GM18499 (cell line): Measurements from ENCODE around the gene CCL26.

Source experiments
- ATAC-seq: cut with Tn5 transposase; IDR thresholded peaks from one replicate; pipeline ENCODE4 v1.9.1; 2021; ENCODE audit warnings: moderate number of reproducible peaks; ENCODE audit not compliant: insufficient read depth, unreplicated experiment

CCL26 gene, protein sequence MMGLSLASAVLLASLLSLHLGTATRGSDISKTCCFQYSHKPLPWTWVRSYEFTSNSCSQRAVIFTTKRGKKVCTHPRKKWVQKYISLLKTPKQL

DNA sequence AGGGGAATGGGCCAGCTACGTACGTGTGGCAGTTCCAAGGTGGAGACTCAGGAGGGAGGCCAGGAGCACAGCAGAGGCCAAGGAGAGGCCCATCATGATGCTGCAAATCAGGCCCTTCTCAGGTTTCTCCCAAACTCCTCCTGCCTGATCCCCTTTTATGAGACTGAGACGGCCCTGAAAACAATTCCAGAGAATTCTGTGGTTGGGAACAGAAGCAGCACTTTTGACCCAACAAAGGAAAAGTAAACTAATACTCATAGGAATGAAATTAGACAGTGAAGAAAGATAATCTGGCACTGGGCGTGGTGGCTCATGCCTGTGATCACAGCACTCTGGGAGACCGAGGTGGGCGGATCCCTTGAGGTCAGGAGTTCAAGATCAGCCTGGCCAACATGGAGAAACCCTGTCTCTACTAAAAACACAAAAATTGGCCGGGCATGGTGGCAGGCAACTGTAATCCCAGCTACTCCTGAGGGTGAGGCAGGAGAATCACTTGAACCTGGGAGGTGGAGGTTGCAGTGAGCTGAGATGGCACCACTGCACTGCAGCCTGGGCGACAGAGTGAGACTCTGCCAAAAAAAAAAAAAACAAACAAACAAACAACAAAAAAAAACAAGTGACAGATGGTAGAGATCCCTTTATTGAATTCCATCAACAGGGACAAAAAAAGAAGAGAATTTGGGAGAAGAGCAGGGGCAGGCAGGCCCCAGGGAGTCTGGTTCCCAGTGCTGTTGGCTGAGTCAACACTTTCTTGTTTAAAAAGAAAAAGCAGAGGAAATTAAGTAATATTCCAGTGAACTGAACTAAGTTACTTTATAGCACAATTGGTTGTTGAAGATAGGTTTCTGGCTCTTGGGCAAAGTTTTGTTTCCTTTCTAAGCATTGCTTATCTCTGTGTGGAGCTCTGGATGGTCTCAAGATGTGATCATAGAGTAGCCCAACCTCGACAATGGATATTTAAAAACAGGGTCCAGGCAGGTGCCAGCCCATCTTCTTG, at the start of gene CCL26:
CCL26 (minus strand) TSS at position 131 of the 997 bp plus-strand sequence; CDS start at position 96, 35 bp downstream.
- ATAC-seq = no peak

DNA sequence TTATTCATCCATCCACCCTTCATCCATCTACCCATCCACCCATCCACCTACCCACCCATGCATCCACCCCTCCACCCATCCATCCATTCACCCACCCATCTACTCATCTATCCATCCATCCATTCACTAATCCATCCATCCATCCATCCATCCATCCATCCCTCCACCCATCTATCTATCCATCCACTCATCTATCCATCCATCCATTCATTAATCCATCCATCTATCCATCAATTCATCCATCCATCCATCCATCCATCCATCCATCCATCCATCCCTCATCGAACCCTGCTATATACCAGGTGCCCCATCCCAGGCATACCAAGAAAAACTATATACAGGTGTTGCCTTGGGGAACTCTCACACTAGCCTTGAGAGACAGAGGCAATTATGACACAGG, 48.7 kb upstream of the CCL26 start:
- ATAC-seq = no peak

DNA sequence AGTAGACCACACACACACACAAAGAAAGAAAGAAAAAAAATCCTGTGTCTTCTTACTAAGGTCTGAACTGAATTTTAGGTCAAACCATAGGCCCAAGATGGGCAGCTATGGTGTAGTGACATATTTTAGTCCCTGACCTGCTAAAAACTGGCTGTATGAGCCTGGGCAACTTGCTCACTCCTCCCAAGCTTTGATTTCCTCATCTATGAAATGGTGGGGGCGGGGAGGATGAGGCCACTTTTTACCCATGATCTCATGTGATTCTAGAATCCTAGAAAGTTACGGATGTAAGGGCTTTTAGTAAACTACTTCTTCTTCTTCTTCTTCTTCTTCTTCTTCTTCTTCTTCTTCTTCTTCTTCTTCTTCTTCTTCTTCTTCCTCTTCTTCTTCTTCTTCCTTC, 47.7 kb upstream of the CCL26 start:
- no peak for ATAC-seq

DNA sequence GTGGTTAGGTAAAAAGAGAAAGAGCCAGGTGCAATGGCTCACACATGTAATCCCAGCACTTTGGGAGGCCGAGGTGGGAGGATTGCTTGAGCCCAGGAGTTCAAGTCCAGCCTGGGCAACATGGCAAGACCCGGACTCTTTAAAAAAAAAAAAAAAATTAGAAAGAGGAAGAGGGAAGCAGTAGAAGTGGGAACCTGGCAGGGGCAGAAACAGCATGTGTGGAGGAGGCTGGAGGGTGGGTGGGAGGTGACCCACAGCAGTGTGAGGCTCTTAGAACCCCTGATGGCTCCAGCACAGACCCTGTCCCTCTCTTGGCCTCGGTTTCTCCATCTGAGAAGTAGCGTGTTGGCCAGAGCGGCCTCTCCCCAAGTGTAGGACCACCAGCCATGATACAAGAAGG, 46.5 kb upstream of the CCL26 start:
- no peak for ATAC-seq

DNA sequence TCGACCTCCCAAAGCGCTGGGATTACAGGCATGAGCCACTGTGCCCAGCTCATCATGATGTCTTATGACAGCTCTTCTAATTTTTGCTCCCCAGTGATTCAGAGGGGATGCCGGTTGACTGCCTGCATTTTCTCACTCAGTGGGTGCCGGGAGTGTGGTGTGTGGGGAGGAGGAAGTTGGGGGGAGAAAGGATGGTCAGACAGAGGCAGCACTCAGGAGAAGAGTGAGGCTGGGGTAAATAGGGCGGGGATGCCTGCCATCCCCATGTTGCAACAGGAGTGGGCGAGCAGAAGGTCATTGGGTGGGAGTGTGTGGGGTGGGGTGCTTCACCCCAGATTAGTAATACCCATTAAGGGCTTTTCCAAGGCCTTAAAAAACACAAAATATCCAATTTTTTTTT, 45.1 kb upstream of the CCL26 start:
- no peak for ATAC-seq

DNA sequence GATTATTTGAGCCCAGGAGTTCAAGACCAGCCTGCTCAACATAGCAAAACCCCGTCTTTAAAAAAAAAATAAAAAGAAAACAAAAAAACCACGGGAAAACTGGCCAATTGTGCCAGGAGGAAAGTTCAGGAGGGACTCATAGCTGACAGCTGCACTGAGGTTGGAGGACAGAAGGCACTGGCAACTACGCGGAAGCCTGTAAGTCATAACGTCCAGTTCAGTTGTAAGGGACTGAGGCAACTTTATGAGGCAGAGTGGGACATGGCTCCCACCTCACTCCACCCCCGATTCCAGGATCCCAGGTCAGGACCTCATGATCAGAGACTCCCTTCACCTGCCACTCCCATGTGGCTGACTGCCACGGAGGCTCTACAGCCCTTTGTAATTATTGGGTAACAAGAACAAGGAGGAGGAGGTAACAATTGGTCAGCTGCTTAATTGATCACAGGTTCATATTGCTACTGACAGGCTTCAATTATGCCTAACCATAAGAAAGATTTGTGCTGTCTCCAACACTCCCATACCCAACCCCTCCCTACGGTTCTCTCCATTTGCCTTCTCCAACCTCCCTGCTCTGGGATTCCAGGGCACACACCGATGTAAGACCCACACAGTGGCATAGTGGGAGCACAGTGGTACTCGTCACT, 43.5 kb upstream of the CCL26 start:
- no peak for ATAC-seq

DNA sequence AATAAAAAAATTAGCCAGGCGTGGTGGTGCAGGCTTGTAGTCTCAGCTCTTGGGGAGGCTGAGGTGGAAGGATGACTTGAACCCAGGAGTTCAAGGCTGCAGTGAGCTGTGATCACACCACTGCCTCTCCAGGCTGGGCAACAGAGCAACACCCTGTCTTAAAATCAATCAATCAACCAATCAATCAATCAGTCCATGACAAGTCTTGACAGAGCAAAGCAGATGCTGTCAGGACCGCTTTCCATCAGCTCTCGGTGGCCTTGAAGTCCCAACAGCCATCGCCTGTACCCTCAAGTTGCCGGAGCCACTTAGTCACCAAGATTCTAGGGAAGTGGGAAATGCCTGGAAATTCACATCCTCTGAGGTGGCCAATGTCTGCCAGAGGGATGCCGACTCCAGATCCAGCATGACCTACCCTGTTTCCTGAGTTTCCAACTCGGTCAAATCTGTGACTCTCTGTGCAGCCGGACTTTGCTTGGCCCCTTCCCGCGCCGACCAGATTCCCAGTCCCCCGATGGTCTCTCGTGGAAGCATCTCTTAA, 42.5 kb upstream of the CCL26 start:
- no peak for ATAC-seq

DNA sequence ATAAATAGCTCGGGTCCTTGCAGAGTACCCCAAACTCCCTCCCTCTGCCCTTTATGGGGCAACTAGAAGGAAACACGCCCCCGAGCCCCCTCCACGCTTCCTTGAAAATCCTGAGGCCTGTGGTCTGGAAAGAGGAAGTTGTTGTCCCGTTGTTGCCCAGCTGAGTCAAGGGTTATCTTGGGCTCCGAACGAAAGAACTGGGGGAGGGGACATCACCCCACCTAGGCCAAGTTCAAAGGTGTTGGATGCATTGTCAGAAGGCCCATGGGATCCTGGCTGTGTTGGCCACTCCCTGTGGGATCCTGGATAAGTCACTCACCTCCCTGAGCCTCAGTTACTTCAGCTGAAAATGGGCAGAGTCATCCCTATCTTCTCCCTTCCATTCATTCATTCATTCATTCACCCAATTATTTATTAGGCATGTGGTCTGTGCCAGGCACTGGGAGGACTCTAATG, 41.8 kb upstream of the CCL26 start, which contains the start of gene CCL24:
CCL24 (minus strand) TSS at position 26 of the 456 bp plus-strand sequence. CDS start 91 bp downstream, outside the sequence.
- ATAC-seq = no peak

DNA sequence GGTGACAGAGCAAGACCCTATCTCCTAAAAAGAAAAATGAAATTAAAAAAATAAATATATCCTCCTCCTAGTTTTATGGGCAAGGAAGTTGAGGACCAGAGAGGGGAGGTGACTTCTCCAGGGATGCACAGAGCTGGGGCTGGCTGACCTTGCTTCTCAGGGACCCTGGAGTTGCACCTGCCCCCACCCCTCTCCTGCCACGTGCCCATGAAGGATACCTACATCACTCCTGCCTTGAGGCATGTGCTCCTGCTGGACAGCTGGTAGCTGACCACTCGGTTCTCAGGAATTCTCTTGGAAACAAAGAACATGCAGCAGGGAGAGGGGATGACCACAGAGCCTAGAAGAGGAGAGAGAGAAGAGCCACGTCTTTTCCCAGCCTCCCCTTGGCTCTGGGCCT, 41.1 kb upstream of the CCL26 start:
- no peak for ATAC-seq

DNA sequence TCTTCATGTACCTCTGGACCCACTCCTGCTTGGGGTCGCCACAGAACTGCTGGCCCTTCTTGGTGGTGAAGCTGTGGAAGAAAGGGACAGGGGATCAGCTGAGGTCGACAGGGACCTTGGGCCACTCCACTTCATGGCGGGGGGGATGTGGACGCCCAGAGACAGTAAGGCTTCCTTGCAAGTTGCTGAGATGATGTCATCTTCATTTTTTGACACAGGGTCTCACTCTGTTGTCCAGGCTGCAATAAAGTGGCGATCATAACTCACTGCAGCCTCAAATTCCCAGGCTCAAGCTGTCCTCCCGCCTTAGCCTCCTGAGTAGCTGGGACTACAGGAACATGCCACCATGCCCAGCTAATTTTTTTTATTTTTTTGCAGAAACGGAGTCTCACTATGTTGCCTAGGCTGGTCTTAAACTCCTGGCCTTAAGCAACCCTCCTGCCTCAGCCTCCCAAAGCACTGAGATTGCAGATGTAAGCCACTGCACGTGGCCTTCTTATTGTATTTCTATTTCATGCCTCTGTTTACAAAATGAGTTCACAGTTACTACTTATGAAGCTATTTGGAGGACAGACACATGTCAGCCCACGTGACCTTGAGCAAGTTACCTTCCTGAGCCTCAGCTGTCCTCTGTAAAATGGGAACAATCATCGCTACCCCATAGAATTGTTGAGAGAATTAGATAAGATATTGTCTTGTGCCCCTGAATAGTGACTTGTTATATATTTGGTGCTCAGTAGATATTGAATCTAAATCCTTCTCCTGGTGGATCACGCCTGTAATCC, 40.1 kb upstream of the CCL26 start:
- no peak for ATAC-seq

DNA sequence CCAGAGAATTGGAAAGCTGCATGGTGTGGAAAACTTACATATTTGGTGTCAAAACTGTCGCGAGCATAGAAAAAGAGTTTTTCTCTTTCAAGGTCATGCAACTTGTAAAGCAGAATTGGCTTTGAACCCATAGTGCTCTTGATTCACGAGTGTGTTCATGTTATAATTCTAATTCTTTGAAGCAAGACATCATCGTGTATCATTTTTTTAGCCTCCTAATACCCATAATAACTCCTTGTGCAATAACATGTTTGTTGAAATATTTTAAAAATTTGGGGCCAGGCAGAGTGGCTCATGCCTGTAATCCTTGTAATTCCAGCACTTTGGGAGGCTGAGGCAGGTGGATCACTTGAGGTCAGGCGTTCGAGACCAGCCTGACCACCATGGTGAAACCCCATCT, 37.4 kb upstream of the CCL26 start:
- no peak for ATAC-seq

DNA sequence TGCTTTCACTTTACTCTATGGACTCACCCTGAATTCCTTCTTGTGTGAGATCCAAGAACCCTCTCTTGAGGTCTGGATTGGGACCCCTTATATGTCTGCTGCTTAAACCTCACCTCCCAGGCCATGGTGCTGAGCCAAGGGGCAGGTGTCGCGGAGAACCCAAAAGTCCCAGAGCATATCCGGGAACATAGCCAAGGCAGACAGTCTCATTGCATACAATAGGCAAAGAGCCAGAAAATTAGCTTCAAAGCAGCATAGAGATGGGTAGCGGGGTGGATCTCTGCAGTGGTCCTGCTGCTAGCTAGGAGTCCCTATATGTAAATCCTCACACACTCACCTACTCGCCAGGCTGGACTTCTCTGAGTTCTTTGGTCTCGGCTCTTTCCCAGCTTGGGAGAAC, 36.1 kb upstream of the CCL26 start:
- no peak for ATAC-seq

DNA sequence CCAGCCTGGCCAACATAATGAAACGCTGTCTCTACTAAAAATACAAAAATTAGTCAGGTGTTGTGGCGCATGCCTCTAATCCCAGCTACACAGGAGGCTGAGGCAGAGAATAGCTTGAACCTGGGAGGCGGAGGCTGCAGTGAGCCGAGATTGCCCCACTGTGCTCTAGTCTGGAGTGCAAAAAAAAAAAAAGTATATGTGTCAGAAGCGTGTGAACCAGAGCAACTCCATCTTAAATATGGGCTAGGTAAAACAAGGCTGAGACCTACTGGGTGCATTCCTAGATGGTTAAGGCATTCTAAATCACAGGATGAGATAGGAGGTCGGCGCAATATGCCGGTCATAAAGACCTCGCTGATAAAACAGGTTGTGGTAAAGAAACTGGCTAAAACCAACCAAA, 35.4 kb upstream of the CCL26 start:
- ATAC-seq = no peak

DNA sequence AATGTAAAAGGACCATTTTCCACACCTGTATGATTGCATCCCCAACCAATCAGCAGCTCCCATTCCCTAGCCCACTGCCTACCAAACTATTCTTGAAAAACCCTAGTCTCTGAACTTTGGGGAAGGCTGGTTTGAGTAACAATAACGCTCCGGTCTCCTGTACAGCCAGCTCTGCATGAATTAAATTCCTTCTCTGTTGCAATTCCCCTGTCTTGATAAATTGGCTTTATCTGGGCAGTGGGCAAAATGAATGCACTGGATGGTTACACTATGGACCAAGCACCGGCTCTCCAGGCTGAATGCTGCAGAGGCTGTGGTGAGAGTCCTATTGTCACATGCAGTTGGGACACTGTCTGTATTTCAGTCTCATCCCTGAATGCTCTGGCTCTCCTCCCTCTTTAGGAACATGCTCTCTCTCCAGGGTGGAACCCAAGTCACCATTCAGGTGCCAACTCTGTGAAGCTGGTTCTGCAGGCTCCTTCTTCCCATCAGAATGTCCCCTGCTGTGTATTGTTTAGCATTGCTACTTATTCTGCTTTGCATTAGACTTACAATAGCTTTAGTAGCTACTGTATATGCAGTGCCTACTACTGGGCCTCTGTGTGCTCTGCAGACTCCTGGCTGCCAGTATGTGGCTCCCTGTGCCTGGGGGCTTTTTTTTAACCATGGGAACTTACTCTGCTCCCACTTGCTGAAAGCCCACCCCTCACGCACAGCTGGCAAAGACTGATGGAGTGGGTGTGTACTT, 34.7 kb upstream of the CCL26 start:
- no peak for ATAC-seq

DNA sequence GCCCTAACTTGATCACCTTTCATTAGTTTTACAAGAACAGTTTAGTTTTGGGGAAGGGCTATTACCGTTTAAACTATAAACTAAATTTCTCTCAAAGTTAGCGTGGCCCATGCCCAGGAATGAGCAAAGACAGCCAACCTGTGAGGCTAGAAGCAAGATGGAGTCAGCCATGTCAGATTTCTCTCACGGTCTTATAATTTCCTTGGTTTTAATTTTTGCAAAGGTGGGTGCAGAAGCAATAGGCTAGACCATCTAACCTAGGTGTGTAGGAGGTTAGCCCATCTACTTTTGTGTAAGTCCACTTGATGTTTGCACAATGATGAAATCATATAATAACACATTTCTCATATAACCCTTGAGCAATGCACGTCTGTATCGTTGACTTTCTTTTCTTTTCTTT, 32.7 kb upstream of the CCL26 start:
- ATAC-seq = no peak

DNA sequence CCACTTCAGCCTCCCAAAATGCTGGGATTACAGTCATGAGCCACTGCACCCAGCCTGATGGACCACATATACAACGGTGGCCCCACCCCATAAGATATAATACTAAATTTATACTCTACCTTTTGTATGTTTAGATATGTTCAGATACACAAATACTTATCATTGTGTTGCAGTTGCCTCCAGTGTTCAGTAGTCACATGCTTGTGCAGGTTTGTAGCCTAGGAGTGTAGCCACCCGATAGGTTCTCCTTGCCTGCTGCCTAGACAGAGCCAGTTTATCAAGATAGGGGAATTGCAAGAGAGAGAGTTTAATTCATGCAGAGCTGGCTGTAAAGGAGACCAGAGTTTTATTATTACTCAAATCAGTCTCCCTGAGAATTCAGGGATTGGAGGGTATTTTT, 32.0 kb upstream of the CCL26 start:
- ATAC-seq = no peak

DNA sequence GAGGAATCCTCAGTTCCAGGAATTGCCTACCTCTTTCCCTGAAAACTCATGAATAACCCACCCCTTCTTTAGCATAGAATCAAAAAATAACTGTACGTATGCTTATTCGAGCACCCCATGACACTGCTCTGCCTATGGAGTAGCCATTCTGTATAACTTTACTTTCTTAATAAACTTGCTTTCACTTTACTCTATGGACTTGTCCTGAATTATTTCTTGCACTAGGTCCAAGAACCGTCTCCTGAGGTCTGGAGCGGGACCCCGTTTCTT, 30.5 kb upstream of the CCL26 start:
- no peak for ATAC-seq

DNA sequence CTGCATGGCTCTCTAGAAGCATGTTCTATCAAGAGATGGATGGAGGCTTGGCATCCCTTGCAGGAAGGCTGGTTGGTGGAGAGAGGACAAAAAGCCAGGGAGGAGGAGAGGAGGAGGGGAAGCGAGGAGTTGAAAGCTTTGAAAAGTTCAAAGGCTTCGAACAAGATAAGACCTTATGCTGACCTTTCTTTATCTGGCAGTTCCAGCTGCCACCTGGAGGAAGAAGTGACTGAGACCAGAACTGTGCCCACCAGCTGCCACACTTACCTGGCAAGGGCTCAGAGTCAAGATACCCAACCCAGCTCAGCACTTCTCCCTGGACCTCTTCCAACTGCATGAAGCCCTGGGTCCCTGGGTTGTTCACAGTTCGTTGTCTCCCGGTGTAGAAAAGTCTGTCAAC, 26.8 kb upstream of the CCL26 start:
- no peak for ATAC-seq

DNA sequence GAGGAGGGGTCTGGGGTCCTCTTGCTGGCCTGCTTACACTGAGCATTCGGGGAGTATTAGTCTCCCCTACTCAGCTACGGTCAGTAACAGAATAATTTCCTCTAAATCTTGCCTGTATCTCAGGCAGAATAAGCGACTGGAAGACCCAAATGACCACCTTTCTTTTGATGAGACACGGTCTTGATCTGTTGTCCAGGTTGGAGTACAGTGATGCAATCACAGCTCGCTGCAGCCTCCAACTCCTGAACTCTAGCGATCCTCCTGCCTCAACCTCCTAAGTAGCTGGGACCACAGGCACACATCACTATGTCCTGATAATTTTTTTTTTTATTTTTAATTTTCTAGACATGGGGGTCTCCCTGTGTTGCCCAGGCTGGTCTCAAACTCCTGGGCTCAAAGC, 24.4 kb upstream of the CCL26 start:
- ATAC-seq = no peak

DNA sequence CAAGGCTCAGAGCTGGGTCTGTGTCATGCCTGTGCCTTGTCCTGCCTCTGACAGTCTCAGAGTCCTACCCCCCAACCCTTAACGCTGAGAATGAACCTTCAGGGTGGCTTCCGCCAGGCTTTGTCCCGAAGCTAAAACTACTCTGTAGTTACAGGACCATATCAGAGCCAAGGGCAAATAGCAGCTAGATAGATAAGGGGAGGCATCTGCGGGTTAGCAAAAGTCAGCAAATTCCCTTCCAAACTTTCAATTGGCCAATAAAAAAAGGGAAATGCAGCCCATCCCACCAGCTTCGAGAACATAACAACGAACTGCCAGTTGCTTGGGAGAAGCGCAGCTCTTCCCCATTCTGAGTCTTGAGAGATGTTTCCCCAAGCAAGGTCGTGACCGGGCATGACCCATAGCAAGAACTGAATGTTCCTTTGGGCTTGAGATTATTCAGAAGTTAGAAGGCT, 23.8 kb upstream of the CCL26 start:
- ATAC-seq = no peak
